GM12892 (cell line): Measurements from ENCODE around the gene KCNG2.

ENCODE experiments used
- POLR2A ChIP-seq: IDR thresholded peaks from 2 replicates; pipeline ENCODE4 v1.6.1; 2011; ENCODE audit warnings: low read depth, low read length, control low read depth
- POLR2AphosphoS5 ChIP-seq: IDR thresholded peaks from 2 replicates; pipeline ENCODE4 v1.6.1; 2011; ENCODE audit warnings: low read depth, low read length, control low read depth
- TAF1 ChIP-seq: IDR thresholded peaks from 2 replicates; pipeline ENCODE4 v1.6.1; 2011; ENCODE audit warnings: low read depth, mild to moderate bottlenecking, control low read depth, low read length, borderline replicate concordance

DNA sequence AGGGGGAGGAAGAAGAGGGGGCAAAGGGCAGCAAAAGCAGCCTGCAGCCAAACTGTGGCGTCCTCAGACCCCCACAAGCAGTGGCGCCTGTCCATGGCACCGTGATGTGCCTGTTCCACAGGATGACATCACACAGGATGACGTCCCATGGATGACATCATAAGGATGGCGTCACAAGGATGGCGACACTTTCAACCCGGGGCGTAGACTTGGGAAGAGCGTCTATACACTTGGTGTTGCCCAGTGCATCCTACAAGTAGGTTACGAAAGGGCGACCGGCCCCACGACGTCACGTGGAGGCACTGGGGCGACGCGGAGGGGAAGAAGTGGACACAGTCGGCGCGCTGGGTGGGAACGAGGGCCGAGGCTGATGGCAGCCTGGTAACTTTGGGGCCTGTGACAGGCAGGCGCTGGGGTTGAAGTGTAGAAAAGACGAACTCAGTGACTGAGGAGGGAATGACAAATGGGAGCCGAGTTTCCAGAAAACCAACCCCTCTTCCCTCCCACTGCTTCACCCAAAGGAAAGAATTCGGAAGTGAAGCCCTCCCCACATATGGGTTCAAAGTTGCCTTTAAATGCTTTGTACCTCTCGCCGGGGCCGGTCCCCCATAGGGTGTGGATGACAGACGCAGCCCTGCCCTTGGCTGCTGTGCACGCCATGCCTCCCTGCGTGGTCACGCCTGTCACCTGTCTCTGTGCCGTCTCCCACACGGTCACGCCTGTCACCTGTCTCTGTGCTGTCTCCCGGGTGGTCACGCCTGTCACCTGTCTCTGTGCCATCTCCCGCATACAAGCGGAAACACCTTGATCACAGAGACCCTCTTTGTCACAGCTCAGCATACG lies 13.4 kb upstream of the KCNG2 start:
- TF ChIP-seq POLR2A (no peak), POLR2AphosphoS5 (no peak), TAF1 (no peak)
